Skeletal muscle satellite cell (primary cell): ENCODE measurements around the gene ADGRA1.
"Not testable (repeated sequence)": the region's sequence is repeated elsewhere in the genome, so short reads cannot be mapped to it uniquely, and the experiment has no call there.

Source experiments
- H3K27me3 ChIP-seq: 2 replicates; pipeline ENCODE4 v1.7.0; 2013; ENCODE audit warnings: low read length; ENCODE audit not compliant: control insufficient read depth, insufficient read depth
- H3K36me3 ChIP-seq: 2 replicates; pipeline ENCODE4 v1.7.0; 2013; ENCODE audit warnings: mild to moderate bottlenecking, control low read depth, low read length; ENCODE audit not compliant: insufficient read depth
- H3K4me1 ChIP-seq: 2 replicates; pipeline ENCODE4 v1.7.0; 2013; ENCODE audit warnings: low read length; ENCODE audit not compliant: control insufficient read depth, insufficient read depth
- H3K4me2 ChIP-seq: 2 replicates; pipeline ENCODE4 v1.7.0; 2013; ENCODE audit warnings: mild to moderate bottlenecking, low read length
- H3K4me3 ChIP-seq: 2 replicates; pipeline ENCODE4 v1.7.0; 2013; ENCODE audit warnings: low read length
- H3K9ac ChIP-seq: 2 replicates; pipeline ENCODE4 v1.7.0; 2013; ENCODE audit warnings: mild to moderate bottlenecking, low read depth, low read length, moderate library complexity
- H3K9me3 ChIP-seq: replicated peaks from 2 replicates; pipeline ENCODE4 v1.7.0; 2013; ENCODE audit warnings: mild to moderate bottlenecking, control low read depth, low read length

The ADGRA1 gene

GRCh38 chr10:133150656-133151055, 62.9 kb downstream of the ADGRA1 start:
- Histone ChIP-seq H3K9me3 (no peaks in the 10 kb centered on the region), H3K4me3 (no peak overlapping the region), H3K4me2 (no peak overlapping the region), H3K9ac (no peak overlapping the region), H3K36me3 (no peaks in the 10 kb centered on the region), H3K27me3 (peaks cover 25% of the 10 kb centered on the region), H3K4me1 (no peaks in the 10 kb centered on the region)

GRCh38 chr10:133151071-133151470, 63.3 kb downstream of the ADGRA1 start:
- not testable (repeated sequence) for H3K9ac ChIP-seq, H3K9me3 ChIP-seq, H3K4me1 ChIP-seq, H3K4me2 ChIP-seq, H3K36me3 ChIP-seq, H3K4me3 ChIP-seq
- peaks cover 25% of the 10 kb centered on the region for H3K27me3 ChIP-seq

GRCh38 chr10:133151543-133151972, 63.8 kb downstream of the ADGRA1 start:
- no peaks in the 10 kb centered on the region for H3K36me3 ChIP-seq

GRCh38 chr10:133154411-133154810, 66.7 kb downstream of the ADGRA1 start:
- Histone ChIP-seq H3K4me3 (no peak overlapping the region), H3K9me3 (no peaks in the 10 kb centered on the region), H3K36me3 (no peaks in the 10 kb centered on the region), H3K4me1 (no peaks in the 10 kb centered on the region), H3K27me3 (peaks cover 30% of the 10 kb centered on the region), H3K4me2 (no peak overlapping the region), H3K9ac (no peak overlapping the region)

More at GRCh38 chr10:133151543-133151972, 63.8 kb downstream of the ADGRA1 start:
- H3K4me2 ChIP-seq: no peak overlapping the region
- H3K9ac ChIP-seq: no peak overlapping the region
- H3K4me1 ChIP-seq: no peaks in the 10 kb centered on the region
- H3K9me3 ChIP-seq: no peaks in the 10 kb centered on the region
- H3K4me3 ChIP-seq: no peak overlapping the region
- H3K27me3 ChIP-seq: peaks cover 25% of the 10 kb centered on the region

- no peak overlapping the region for H3K4me3 ChIP-seq
- no peak overlapping the region for H3K4me2 ChIP-seq
- H3K36me3 ChIP-seq: no peaks in the 10 kb centered on the region
- H3K4me1 ChIP-seq: no peaks in the 10 kb centered on the region
- H3K27me3 ChIP-seq: peaks cover 30% of the 10 kb centered on the region
- no peak overlapping the region for H3K9ac ChIP-seq
- no peaks in the 10 kb centered on the region for H3K9me3 ChIP-seq
These were observed 67.5 kb downstream of the ADGRA1 start for GRCh38 chr10:133154996-133155778.

GRCh38 chr10:133156674-133157579, 69.2 kb downstream of the ADGRA1 start:
- Histone ChIP-seq H3K4me1 (peaks cover 6% of the 10 kb centered on the region), H3K36me3 (no peaks in the 10 kb centered on the region), H3K9me3 (no peaks in the 10 kb centered on the region), H3K4me2 (no peak overlapping the region), H3K9ac (no peak overlapping the region), H3K4me3 (no peak overlapping the region), H3K27me3 (peaks cover 41% of the 10 kb centered on the region)

- peaks cover 42% of the 10 kb centered on the region for H3K27me3 ChIP-seq
- H3K4me3 ChIP-seq: no peak overlapping the region
- no peak overlapping the region for H3K9ac ChIP-seq
- H3K36me3 ChIP-seq: no peaks in the 10 kb centered on the region
- no peak overlapping the region for H3K4me2 ChIP-seq
- H3K4me1 ChIP-seq: peaks cover 6% of the 10 kb centered on the region
- H3K9me3 ChIP-seq: no peaks in the 10 kb centered on the region
These were observed 70.1 kb downstream of the ADGRA1 start for GRCh38 chr10:133157662-133158436.

GRCh38 chr10:133158437-133158755, 70.7 kb downstream of the ADGRA1 start:
- Histone ChIP-seq H3K36me3 (no peaks in the 10 kb centered on the region), H3K9ac (no peak overlapping the region), H3K9me3 (no peaks in the 10 kb centered on the region), H3K4me3 (no peak overlapping the region), H3K4me2 (no peak overlapping the region), H3K27me3 (peaks cover 48% of the 10 kb centered on the region), H3K4me1 (peaks cover 6% of the 10 kb centered on the region)

- peaks cover 6% of the 10 kb centered on the region for H3K4me1 ChIP-seq
- H3K27me3 ChIP-seq: peaks cover 46% of the 10 kb centered on the region
These were observed 71.3 kb downstream of the ADGRA1 start for GRCh38 chr10:133158756-133159610.

GRCh38 chr10:133159611-133159949, 71.9 kb downstream of the ADGRA1 start:
- H3K9ac ChIP-seq: no peak overlapping the region
- no peaks in the 10 kb centered on the region for H3K36me3 ChIP-seq
- H3K4me2 ChIP-seq: no peak overlapping the region
- H3K9me3 ChIP-seq: no peaks in the 10 kb centered on the region
- H3K27me3 ChIP-seq: peaks cover 45% of the 10 kb centered on the region
- peaks cover 6% of the 10 kb centered on the region for H3K4me1 ChIP-seq
- no peak overlapping the region for H3K4me3 ChIP-seq

More at GRCh38 chr10:133158756-133159610, 71.3 kb downstream of the ADGRA1 start:
- Histone ChIP-seq H3K4me2 (no peak overlapping the region), H3K9me3 (no peaks in the 10 kb centered on the region), H3K9ac (no peak overlapping the region), H3K36me3 (no peaks in the 10 kb centered on the region), H3K4me3 (no peak overlapping the region)
